Lower lobe of right lung (tissue), 2 donors: ENCODE data around the gene MSH5. TPM values are rescaled to one million over a fixed set of nuclear protein-coding genes. Genes with fewer than 3 reads are reported as not detected.
"Not testable (repeated sequence)": the region's sequence is repeated elsewhere in the genome, so short reads cannot be mapped to it uniquely, and the experiment has no call there.

Experiments
- ATAC-seq, 2 donors: fragments of 200-7000 bp; cut with Tn5 transposase; one replicate each; pipeline ENCODE4 v1.9.1; 2020 to 2022; ENCODE audit warnings: mild to moderate bottlenecking in 2 of 2, moderate library complexity in 2 of 2
- DNase-seq: peaks from one replicate; pipeline ENCODE4 v3.0.0-alpha.2; 2020
- H3K27ac ChIP-seq: fragments of 200-600 bp; one replicate; pipeline ENCODE4 v1.8.0; 2022
- H3K27me3 ChIP-seq: fragments of 200-600 bp; one replicate; pipeline ENCODE4 v1.8.0; 2022; ENCODE audit warnings: low read depth
- H3K36me3 ChIP-seq: fragments of 200-600 bp; one replicate; pipeline ENCODE4 v1.8.0; 2022; ENCODE audit warnings: mild to moderate bottlenecking
- H3K4me1 ChIP-seq: fragments of 200-600 bp; one replicate; pipeline ENCODE4 v1.8.0; 2022
- H3K4me3 ChIP-seq: fragments of 200-600 bp; one replicate; pipeline ENCODE4 v1.8.0; 2022; ENCODE audit warnings: mild to moderate bottlenecking
- H3K9me3 ChIP-seq: fragments of 200-600 bp; one replicate; pipeline ENCODE4 v1.8.0; 2022
- intact Hi-C: fragments of 100-400 bp; cut with DNase I; formaldehyde crosslinking; loops from one replicate; pipeline ENCODE4 v1.11.0; 2022
- microRNA-seq: library from miRNA; unstranded; fragments of <30 nt; microRNA quantifications from one replicate; pipeline ENCODE4 v1.2.0, GENCODE V29; 2020; ENCODE audit warnings: borderline number of aligned reads
- total RNA-seq: library from RNA; stranded (reverse); fragmentation: NEBNext Ultra II Directional; extraction: Animal tissue kit (Norgen Biotek cat#: 25700); gene quantifications from one replicate; pipeline ENCODE4 v1.2.1, GENCODE V29; 2021
- TF ChIP-seq, protein P1 (sequence below): fragments of 200-600 bp; IDR thresholded peaks from one replicate; pipeline ENCODE4 v1.8.0; 2022; ENCODE audit warnings: antibody characterized with exemption, mild to moderate bottlenecking
- donor health status: DM: no; HTN: yes; CAD: no; lungs with severe emphysema.

MSH5 gene
- total RNA-seq, 1 donor from 2014 or later = 14.9 TPM

DNA sequence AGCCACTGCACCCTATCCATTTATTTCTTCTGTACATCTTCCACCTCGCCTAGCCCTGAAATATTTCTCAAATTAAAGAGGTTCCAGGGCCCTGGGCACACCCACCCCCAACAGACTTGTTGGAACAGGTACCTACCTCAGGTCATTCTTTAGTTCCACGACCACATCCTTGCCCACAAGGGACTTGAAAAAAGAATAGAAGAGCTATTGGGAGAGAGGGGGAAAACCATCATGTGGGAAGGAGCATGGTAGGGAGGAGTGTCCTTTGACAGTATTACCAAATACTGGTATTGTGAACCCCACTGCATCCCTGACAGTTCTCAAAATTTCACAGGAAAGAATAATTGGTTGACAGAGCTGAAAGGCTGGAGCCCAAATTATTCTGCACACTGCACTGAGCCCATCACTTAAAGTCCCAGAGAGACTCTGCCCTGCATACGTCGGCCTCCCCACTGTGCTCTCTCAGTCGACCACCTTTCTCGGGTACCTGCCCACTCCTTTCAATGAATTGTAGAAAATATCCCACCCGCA is 66.2 kb downstream of the MSH5 start:
- Histone ChIP-seq H3K27me3 (no peaks in the 10 kb centered on the region), H3K9me3 (no peaks in the 10 kb centered on the region), H3K27ac (peak overlapping the region; percentile 91), H3K4me1 (peaks cover 14% of the 10 kb centered on the region), H3K36me3 (peaks cover 24% of the 10 kb centered on the region), H3K4me3 (peak overlapping the region; percentile 66)
- DNase-seq (peak; percentile 21), ATAC-seq (peak in 1 of 2 donors; percentile 22)
- intact Hi-C loops = no loop called here
- TF ChIP-seq, protein P1, sequence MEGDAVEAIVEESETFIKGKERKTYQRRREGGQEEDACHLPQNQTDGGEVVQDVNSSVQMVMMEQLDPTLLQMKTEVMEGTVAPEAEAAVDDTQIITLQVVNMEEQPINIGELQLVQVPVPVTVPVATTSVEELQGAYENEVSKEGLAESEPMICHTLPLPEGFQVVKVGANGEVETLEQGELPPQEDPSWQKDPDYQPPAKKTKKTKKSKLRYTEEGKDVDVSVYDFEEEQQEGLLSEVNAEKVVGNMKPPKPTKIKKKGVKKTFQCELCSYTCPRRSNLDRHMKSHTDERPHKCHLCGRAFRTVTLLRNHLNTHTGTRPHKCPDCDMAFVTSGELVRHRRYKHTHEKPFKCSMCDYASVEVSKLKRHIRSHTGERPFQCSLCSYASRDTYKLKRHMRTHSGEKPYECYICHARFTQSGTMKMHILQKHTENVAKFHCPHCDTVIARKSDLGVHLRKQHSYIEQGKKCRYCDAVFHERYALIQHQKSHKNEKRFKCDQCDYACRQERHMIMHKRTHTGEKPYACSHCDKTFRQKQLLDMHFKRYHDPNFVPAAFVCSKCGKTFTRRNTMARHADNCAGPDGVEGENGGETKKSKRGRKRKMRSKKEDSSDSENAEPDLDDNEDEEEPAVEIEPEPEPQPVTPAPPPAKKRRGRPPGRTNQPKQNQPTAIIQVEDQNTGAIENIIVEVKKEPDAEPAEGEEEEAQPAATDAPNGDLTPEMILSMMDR = no peak

DNA sequence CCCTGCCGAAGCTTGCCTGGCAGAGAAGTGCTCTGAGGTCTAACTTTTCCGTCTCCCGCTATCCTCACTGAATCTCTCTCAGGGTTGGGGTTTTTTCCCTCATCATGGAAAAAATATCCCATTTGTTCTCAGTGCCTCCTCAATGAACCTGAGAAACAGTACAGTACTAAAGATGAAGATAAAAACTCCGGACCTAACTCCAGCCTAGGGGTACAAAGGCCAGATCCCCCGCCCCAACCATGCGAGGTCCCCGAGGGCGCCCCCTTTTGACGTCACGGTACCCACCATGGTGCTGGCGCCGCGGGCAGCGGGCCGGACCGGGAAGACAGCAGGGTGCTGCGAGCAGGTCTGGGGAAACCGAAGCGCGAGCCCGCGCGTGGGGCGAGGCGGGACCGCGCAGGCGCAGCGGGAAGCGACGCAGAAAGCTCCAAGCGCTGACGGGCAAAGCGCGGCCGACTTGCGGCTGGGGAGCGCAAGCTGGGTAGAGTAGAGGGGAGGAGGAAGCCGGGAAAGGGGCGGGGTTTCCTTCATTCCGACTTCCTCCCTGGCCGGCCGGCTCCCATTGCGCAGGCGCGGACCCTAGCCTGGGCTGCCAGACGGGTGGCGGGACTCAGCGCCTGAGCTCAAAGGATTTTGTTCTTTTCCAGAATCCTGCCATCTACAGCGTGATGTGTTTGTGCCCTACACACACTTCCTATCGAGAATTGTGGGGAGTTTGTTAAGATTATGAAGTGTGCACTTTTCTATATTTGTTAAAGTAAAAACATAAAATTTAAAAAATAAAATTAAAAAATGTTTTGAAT is 66.9 kb downstream of the MSH5 start, which contains the start of gene LSM2:
Gene LSM2 (minus strand): TSS at position 497 of the 803 bp plus-strand sequence. CDS start 209 bp downstream, at position 288.
- Histone ChIP-seq H3K4me3 (peak within 1 kb of the TSS; percentile 66), H3K4me1 (peaks cover 14% of the 10 kb centered on the region), H3K9me3 (no peaks in the 10 kb centered on the region), H3K36me3 (peaks cover 20% of the 10 kb centered on the region), H3K27me3 (no peaks in the 10 kb centered on the region), H3K27ac (peak within 1 kb of the TSS; percentile 91)
- DNase-seq (peak; percentile 99), ATAC-seq (peak; percentile 99)
- TF ChIP-seq, protein P1 = peak; percentile 35
- intact Hi-C loops = no loop called here

DNA sequence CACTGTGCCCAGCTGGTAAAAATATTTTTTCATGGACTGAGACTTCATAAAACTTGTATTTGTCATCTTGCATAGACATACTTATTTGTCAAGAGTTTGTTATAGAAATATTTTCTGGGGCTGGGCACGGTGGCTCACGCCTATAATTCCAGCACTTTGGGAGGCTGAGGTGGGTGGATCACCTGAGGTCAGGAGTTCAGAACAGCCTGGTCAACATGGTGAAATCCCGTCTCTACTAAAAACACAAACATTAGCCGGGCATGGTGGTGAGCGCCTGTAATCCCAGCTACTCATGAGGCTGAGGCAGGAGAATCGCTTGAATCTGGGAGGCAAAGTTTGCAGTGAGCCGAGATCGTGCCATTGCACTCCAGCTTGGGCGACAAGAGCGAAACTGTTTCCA is 68.8 kb downstream of the MSH5 start:
- ATAC-seq, H3K27me3 ChIP-seq, intact Hi-C loops, H3K36me3 ChIP-seq, H3K9me3 ChIP-seq, H3K4me3 ChIP-seq, H3K27ac ChIP-seq: not testable (repeated sequence)
- peak; percentile 11 for DNase-seq
- H3K4me1 ChIP-seq = peaks cover 20% of the 10 kb centered on the region

DNA sequence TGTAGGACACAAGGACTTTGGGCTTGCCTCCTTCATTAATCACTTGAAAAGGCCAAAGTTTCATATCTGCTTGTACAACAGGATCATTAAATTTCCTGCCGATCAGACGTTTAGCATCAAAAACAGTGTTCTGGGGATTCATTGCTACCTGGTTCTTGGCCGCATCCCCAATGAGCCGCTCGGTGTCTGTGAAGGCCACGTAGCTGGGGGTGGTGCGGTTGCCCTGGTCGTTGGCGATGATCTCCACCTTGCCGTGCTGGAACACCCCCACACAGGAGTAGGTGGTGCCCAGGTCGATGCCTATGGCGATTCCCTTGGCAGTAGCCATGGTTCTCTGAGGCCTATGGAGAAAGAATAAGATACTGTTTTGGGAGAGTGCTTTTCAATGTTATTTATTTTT is 71.8 kb downstream of the MSH5 start:
- DNase-seq (peak; percentile 24), ATAC-seq (no peak)
- H3K4me1 ChIP-seq = peaks cover 19% of the 10 kb centered on the region
- no peaks in the 10 kb centered on the region for H3K36me3 ChIP-seq
- no peak overlapping the region for H3K4me3 ChIP-seq
- intact Hi-C loops = no loop called here
- no peaks in the 10 kb centered on the region for H3K9me3 ChIP-seq
- H3K27me3 ChIP-seq = no peaks in the 10 kb centered on the region
- TF ChIP-seq, protein P1 = no peak
- no peak overlapping the region for H3K27ac ChIP-seq

Small RNA genes within 50 kb of the gene (microRNA-seq; reads per million reads assigned to microRNA genes)
- gene MIR4646 = not detected

Other genes starting within 250 kb of the MSH5 start
- 13.8 TPM for gene MICB, start 241.9 kb upstream of the MSH5 start, total RNA-seq
- not detected for gene MCCD1, start 211.0 kb upstream of the MSH5 start, total RNA-seq
- gene DDX39B, start 198.0 kb upstream of the MSH5 start, total RNA-seq = 265 TPM
- gene ATP6V1G2, start 193.4 kb upstream of the MSH5 start, total RNA-seq = 1.6 TPM
- 17.8 TPM for gene NFKBIL1, start 192.4 kb upstream of the MSH5 start, total RNA-seq
- not detected for gene LTA, start 167.7 kb upstream of the MSH5 start, total RNA-seq
- 4.5 TPM for gene TNF, start 164.4 kb upstream of the MSH5 start, total RNA-seq
- gene LTB, start 157.6 kb upstream of the MSH5 start, total RNA-seq = 10.0 TPM
- gene LST1, start 153.7 kb upstream of the MSH5 start, total RNA-seq = 127 TPM
- 2.6 TPM for gene NCR3, start 147.0 kb upstream of the MSH5 start, total RNA-seq
- 109 TPM for gene AIF1, start 124.8 kb upstream of the MSH5 start, total RNA-seq
- gene PRRC2A, start 119.3 kb upstream of the MSH5 start, total RNA-seq = 133 TPM
- 253 TPM for gene BAG6, start 87.3 kb upstream of the MSH5 start, total RNA-seq
- gene APOM, start 84.1 kb upstream of the MSH5 start, total RNA-seq = 1.6 TPM
- gene C6orf47, start 79.2 kb upstream of the MSH5 start, total RNA-seq = 24.7 TPM
- gene GPANK1, start 75.0 kb upstream of the MSH5 start, total RNA-seq = 15.4 TPM
- gene CSNK2B, start 73.9 kb upstream of the MSH5 start, total RNA-seq = 117 TPM
- 11.0 TPM for gene LY6G5B, start 70.0 kb upstream of the MSH5 start, total RNA-seq
- gene LY6G5C, start 58.9 kb upstream of the MSH5 start, total RNA-seq = 2.9 TPM
- gene ABHD16A, start 36.7 kb upstream of the MSH5 start, total RNA-seq = 56.4 TPM
- gene LY6G6F, start 33.1 kb upstream of the MSH5 start, total RNA-seq = 0.97 TPM
- not detected for gene LY6G6D, start 24.7 kb upstream of the MSH5 start, total RNA-seq
- gene LY6G6C, start 18.3 kb upstream of the MSH5 start, total RNA-seq = not detected
- gene MPIG6B, start 16.6 kb upstream of the MSH5 start, total RNA-seq = 2.6 TPM
- 67.0 TPM for gene DDAH2, start 10.7 kb upstream of the MSH5 start, total RNA-seq
- 310 TPM for gene CLIC1, start 3.5 kb upstream of the MSH5 start, total RNA-seq
- gene SAPCD1, start 22.7 kb downstream of the MSH5 start, total RNA-seq = 1.2 TPM
- 4.2 TPM for gene VWA7, start 37.3 kb downstream of the MSH5 start, total RNA-seq
- gene VARS1, start 55.7 kb downstream of the MSH5 start, total RNA-seq = 44.1 TPM
- 30.5 TPM for gene LSM2, start 67.0 kb downstream of the MSH5 start, total RNA-seq
- 2.5 TPM for gene HSPA1L, start 75.3 kb downstream of the MSH5 start, total RNA-seq
- 230 TPM for gene HSPA1A, start 75.5 kb downstream of the MSH5 start, total RNA-seq
- gene HSPA1B, start 87.7 kb downstream of the MSH5 start, total RNA-seq = 122 TPM
- 70.5 TPM for gene NEU1, start 122.8 kb downstream of the MSH5 start, total RNA-seq
- 53.7 TPM for gene SLC44A4, start 139.0 kb downstream of the MSH5 start, total RNA-seq
- 46.0 TPM for gene EHMT2, start 157.7 kb downstream of the MSH5 start, total RNA-seq
- gene ZBTB12, start 162.1 kb downstream of the MSH5 start, total RNA-seq = 5.1 TPM
- gene C2, start 187.7 kb downstream of the MSH5 start, total RNA-seq = 311 TPM
- gene CFB, start 206.1 kb downstream of the MSH5 start, total RNA-seq = 85.6 TPM
- gene NELFE, start 219.0 kb downstream of the MSH5 start, total RNA-seq = 47.0 TPM
- gene SKIC2, start 219.2 kb downstream of the MSH5 start, total RNA-seq = 64.2 TPM
- 16.5 TPM for gene DXO, start 232.1 kb downstream of the MSH5 start, total RNA-seq
- gene C4A, start 242.1 kb downstream of the MSH5 start, total RNA-seq = 175 TPM